ENCODE measurements around the gene ATRAID. TPM values are rescaled to one million over a fixed set of nuclear protein-coding genes. Genes with fewer than 3 reads are reported as not detected.

Gene ATRAID
- total and polyA plus RNA-seq, 12 donors, result 116 to 162 (median 132) TPM

- Histone ChIP-seq H3K4me3 (no peak overlapping the region), H3K36me3 (peaks cover 8 to 100% (median 82%) of the 10 kb centered on the region in 9 donors), H3K27me3 (no peaks in the 10 kb centered on the region), H3K4me1 (peaks cover 0 to 3% (median 0%) of the 10 kb centered on the region in 9 donors), H3K9me3 (no peaks in the 10 kb centered on the region), H3K27ac (no peak overlapping the region)
- no peak for ATAC-seq
- intact Hi-C loops (cut with DNase I), result no loop called here
- DNase-seq, result no peak
- 96 to 98% methylated on average over 15 of the region's 15 CpGs for WGBS, 2 donors
- no peak for TF ChIP-seq CTCF (IDR thresholded peaks at IDR 0.05)
Measured at GRCh38 chr2:27237341-27237945, 25.6 kb downstream of the ATRAID start.

- DNase-seq (no peak), ATAC-seq (no peak)
- peaks cover 4 to 100% (median 67%) of the 10 kb centered on the region in 9 donors for H3K36me3 ChIP-seq
- WGBS, 2 donors, result 95 to 98% methylated on average over 8 of the region's 8 CpGs
- TF ChIP-seq CTCF (IDR thresholded peaks at IDR 0.05), result no peak
- H3K4me1 ChIP-seq, result peaks cover 0 to 19% (median 7%) of the 10 kb centered on the region in 9 donors
- intact Hi-C loops (cut with DNase I), result no loop called here
- no peak overlapping the region for H3K4me3 ChIP-seq
- no peaks in the 10 kb centered on the region for H3K27me3 ChIP-seq
- no peaks in the 10 kb centered on the region for H3K9me3 ChIP-seq
- no peak overlapping the region for H3K27ac ChIP-seq
Measured at GRCh38 chr2:27238976-27239375, 27.1 kb downstream of the ATRAID start.

- intact Hi-C loops (cut with DNase I), result no loop called here
- 88% methylated on average over 9 of the region's 9 CpGs for WGBS, 2 donors
- Histone ChIP-seq H3K4me1 (peaks cover 0 to 29% (median 11%) of the 10 kb centered on the region in 9 donors), H3K27me3 (no peaks in the 10 kb centered on the region), H3K36me3 (peaks cover 4 to 93% (median 52%) of the 10 kb centered on the region in 9 donors), H3K27ac (no peak overlapping the region), H3K4me3 (no peak overlapping the region), H3K9me3 (no peaks in the 10 kb centered on the region)
- no peak for DNase-seq
- no peak for ATAC-seq
- TF ChIP-seq CTCF (IDR thresholded peaks at IDR 0.05), result no peak
Measured at GRCh38 chr2:27240406-27240805, 28.6 kb downstream of the ATRAID start.

- 84 to 86% methylated on average over 24 of the region's 24 CpGs for WGBS, 2 donors
- Histone ChIP-seq H3K27me3 (no peaks in the 10 kb centered on the region), H3K4me1 (peaks cover 0 to 34% (median 13%) of the 10 kb centered on the region in 9 donors), H3K27ac (no peak overlapping the region), H3K9me3 (no peaks in the 10 kb centered on the region), H3K36me3 (peaks cover 4 to 77% (median 41%) of the 10 kb centered on the region in 9 donors), H3K4me3 (no peak overlapping the region)
- no peak for TF ChIP-seq CTCF (IDR thresholded peaks at IDR 0.05)
- no peak for DNase-seq
- no peak for ATAC-seq
- intact Hi-C loops (cut with DNase I), result no loop called here
Measured at GRCh38 chr2:27241761-27242613, 30.1 kb downstream of the ATRAID start.
